ENCODE results near the gene ANKRD11.
A peak's percentile ranks its signal among the peaks of the same experiment; 100 is the strongest.

The ANKRD11 gene

GRCh38 chr16:89517128-89517527 lies 26.8 kb upstream of the ANKRD11 start:
- ATAC-seq (no peak), DNase-seq (no peak)
- Mint-ChIP-seq H3K9me3 (no peaks in the 10 kb centered on the region), H3K27ac (no peak overlapping the region), H3K4me3 (no peak overlapping the region), H3K4me1 (no peaks in the 10 kb centered on the region), H3K36me3 (ENCODE audit: low read depth) (peaks cover 25% of the 10 kb centered on the region), H3K27me3 (no peaks in the 10 kb centered on the region)

- H3K27ac Mint-ChIP-seq, result no peak overlapping the region
- peaks cover 18% of the 10 kb centered on the region for H3K4me1 Mint-ChIP-seq
- no peaks in the 10 kb centered on the region for H3K27me3 Mint-ChIP-seq
- ATAC-seq (no peak), DNase-seq (no peak)
- H3K9me3 Mint-ChIP-seq, result no peaks in the 10 kb centered on the region
- no peak overlapping the region for H3K4me3 Mint-ChIP-seq
- H3K36me3 Mint-ChIP-seq (ENCODE audit: low read depth), result peaks cover 27% of the 10 kb centered on the region
These were observed 22.1 kb upstream of the ANKRD11 start for GRCh38 chr16:89512453-89512852.

GRCh38 chr16:89511374-89511773 lies 21.0 kb upstream of the ANKRD11 start:
- no peaks in the 10 kb centered on the region for H3K9me3 Mint-ChIP-seq
- no peaks in the 10 kb centered on the region for H3K27me3 Mint-ChIP-seq
- peaks cover 23% of the 10 kb centered on the region for H3K36me3 Mint-ChIP-seq (ENCODE audit: low read depth)
- H3K4me1 Mint-ChIP-seq, result peaks cover 27% of the 10 kb centered on the region
- ATAC-seq, result no peak
- H3K27ac Mint-ChIP-seq, result no peak overlapping the region
- no peak overlapping the region for H3K4me3 Mint-ChIP-seq
- DNase-seq, result no peak

GRCh38 chr16:89510526-89510925 lies 20.2 kb upstream of the ANKRD11 start:
- no peaks in the 10 kb centered on the region for H3K27me3 Mint-ChIP-seq
- peaks cover 36% of the 10 kb centered on the region for H3K4me1 Mint-ChIP-seq
- ATAC-seq (no peak), DNase-seq (no peak)
- H3K36me3 Mint-ChIP-seq (ENCODE audit: low read depth), result peaks cover 23% of the 10 kb centered on the region
- H3K27ac Mint-ChIP-seq, result no peak overlapping the region
- peak overlapping the region; percentile 95 for H3K4me3 Mint-ChIP-seq
- H3K9me3 Mint-ChIP-seq, result no peaks in the 10 kb centered on the region

GRCh38 chr16:89507834-89508590 lies 17.7 kb upstream of the ANKRD11 start, which contains the start of gene SPG7:
Gene SPG7, plus strand, starts transcription at chr16:89508403. Its CDS starts 15 bp downstream, at chr16:89508418.
- DNase-seq (peak; percentile 94), ATAC-seq (peak; percentile 75)
- H3K9me3 Mint-ChIP-seq, result no peaks in the 10 kb centered on the region
- peak within 1 kb of the TSS; percentile 96 for H3K27ac Mint-ChIP-seq
- H3K4me3 Mint-ChIP-seq, result peak within 1 kb of the TSS; percentile 95
- H3K27me3 Mint-ChIP-seq, result no peaks in the 10 kb centered on the region
- peaks cover 17% of the 10 kb centered on the region for H3K36me3 Mint-ChIP-seq (ENCODE audit: low read depth)
- peaks cover 43% of the 10 kb centered on the region for H3K4me1 Mint-ChIP-seq

- peaks cover 43% of the 10 kb centered on the region for H3K4me1 Mint-ChIP-seq
- DNase-seq (no peak), ATAC-seq (no peak)
- H3K9me3 Mint-ChIP-seq, result no peaks in the 10 kb centered on the region
- H3K36me3 Mint-ChIP-seq (ENCODE audit: low read depth), result peaks cover 14% of the 10 kb centered on the region
- peak overlapping the region; percentile 95 for H3K27ac Mint-ChIP-seq
- H3K4me3 Mint-ChIP-seq, result peak overlapping the region; percentile 95
- no peaks in the 10 kb centered on the region for H3K27me3 Mint-ChIP-seq
These were observed 17.0 kb upstream of the ANKRD11 start for GRCh38 chr16:89507214-89507833.

- Mint-ChIP-seq H3K4me3 (peak overlapping the region; percentile 95), H3K27me3 (no peaks in the 10 kb centered on the region), H3K27ac (peak overlapping the region; percentile 95), H3K4me1 (peaks cover 43% of the 10 kb centered on the region), H3K36me3 (ENCODE audit: low read depth) (peaks cover 11% of the 10 kb centered on the region), H3K9me3 (no peaks in the 10 kb centered on the region)
- ATAC-seq (no peak), DNase-seq (peak; percentile 25)
These were observed 16.4 kb upstream of the ANKRD11 start for GRCh38 chr16:89506791-89507191.

GRCh38 chr16:89506113-89506504 lies 15.7 kb upstream of the ANKRD11 start:
- ATAC-seq (no peak), DNase-seq (no peak)
- Mint-ChIP-seq H3K4me3 (peak overlapping the region; percentile 95), H3K4me1 (peaks cover 41% of the 10 kb centered on the region), H3K27me3 (no peaks in the 10 kb centered on the region), H3K36me3 (ENCODE audit: low read depth) (peaks cover 8% of the 10 kb centered on the region), H3K27ac (peak overlapping the region; percentile 95), H3K9me3 (no peaks in the 10 kb centered on the region)

GRCh38 chr16:89505204-89506112 lies 15.1 kb upstream of the ANKRD11 start:
- H3K9me3 Mint-ChIP-seq, result no peaks in the 10 kb centered on the region
- H3K4me3 Mint-ChIP-seq, result peak overlapping the region; percentile 95
- ATAC-seq (peak; percentile 81), DNase-seq (peak; percentile 90)
- no peaks in the 10 kb centered on the region for H3K27me3 Mint-ChIP-seq
- peaks cover 41% of the 10 kb centered on the region for H3K4me1 Mint-ChIP-seq
- H3K36me3 Mint-ChIP-seq (ENCODE audit: low read depth), result peaks cover 4% of the 10 kb centered on the region
- H3K27ac Mint-ChIP-seq, result peak overlapping the region; percentile 95

GRCh38 chr16:89504091-89504490 lies 13.7 kb upstream of the ANKRD11 start:
- no peak for ATAC-seq
- no peaks in the 10 kb centered on the region for H3K27me3 Mint-ChIP-seq
- DNase-seq, result no peak
- no peak overlapping the region for H3K4me3 Mint-ChIP-seq
- H3K27ac Mint-ChIP-seq, result no peak overlapping the region
- peaks cover 4% of the 10 kb centered on the region for H3K36me3 Mint-ChIP-seq (ENCODE audit: low read depth)
- H3K4me1 Mint-ChIP-seq, result peaks cover 30% of the 10 kb centered on the region
- no peaks in the 10 kb centered on the region for H3K9me3 Mint-ChIP-seq

- H3K36me3 Mint-ChIP-seq (ENCODE audit: low read depth), result peaks cover 2% of the 10 kb centered on the region
- ATAC-seq, result no peak
- no peak for DNase-seq
These were observed 11.9 kb upstream of the ANKRD11 start for GRCh38 chr16:89502081-89502843.

GRCh38 chr16:89499767-89500166 lies 9.4 kb upstream of the ANKRD11 start:
- H3K9me3 Mint-ChIP-seq, result no peaks in the 10 kb centered on the region
- ATAC-seq (no peak), DNase-seq (no peak)
- H3K27ac Mint-ChIP-seq, result no peak overlapping the region
- H3K4me3 Mint-ChIP-seq, result no peak overlapping the region
- H3K27me3 Mint-ChIP-seq, result no peaks in the 10 kb centered on the region
- no peaks in the 10 kb centered on the region for H3K36me3 Mint-ChIP-seq (ENCODE audit: low read depth)
- H3K4me1 Mint-ChIP-seq, result no peaks in the 10 kb centered on the region

More at GRCh38 chr16:89502081-89502843, 11.9 kb upstream of the ANKRD11 start:
- Mint-ChIP-seq H3K4me3 (no peak overlapping the region), H3K4me1 (peaks cover 25% of the 10 kb centered on the region), H3K9me3 (no peaks in the 10 kb centered on the region), H3K27ac (no peak overlapping the region), H3K27me3 (no peaks in the 10 kb centered on the region)

GRCh38 chr16:89498839-89499238 lies 8.5 kb upstream of the ANKRD11 start:
- DNase-seq (no peak), ATAC-seq (no peak)
- Mint-ChIP-seq H3K9me3 (no peaks in the 10 kb centered on the region), H3K4me3 (no peak overlapping the region), H3K4me1 (no peaks in the 10 kb centered on the region), H3K36me3 (ENCODE audit: low read depth) (no peaks in the 10 kb centered on the region), H3K27ac (no peak overlapping the region), H3K27me3 (no peaks in the 10 kb centered on the region)

- Mint-ChIP-seq H3K4me3 (no peak overlapping the region), H3K27ac (no peak overlapping the region), H3K9me3 (no peaks in the 10 kb centered on the region), H3K4me1 (peaks cover 22% of the 10 kb centered on the region), H3K36me3 (ENCODE audit: low read depth) (no peaks in the 10 kb centered on the region), H3K27me3 (peaks cover 2% of the 10 kb centered on the region)
- ATAC-seq (no peak), DNase-seq (no peak)
These were observed 4.8 kb upstream of the ANKRD11 start for GRCh38 chr16:89495121-89495520.

Measured in activated naive CD8-positive, alpha-beta T cell treated with anti-CD3 and anti-CD28 coated beads, Interleukin-2, amount 50 U/mL, for 24 hours (primary cell).